Fibroblast of lung (primary cell): Measurements from ENCODE around the gene TBL3.
"Not testable (repeated sequence)": the region's sequence is repeated elsewhere in the genome, so short reads cannot be mapped to it uniquely, and the experiment has no call there.

Experiments
- EZH2 ChIP-seq: IDR thresholded peaks from 2 replicates; pipeline ENCODE4 v1.5.1; 2012; ENCODE audit warnings: low read length, control low read depth, mild to moderate bottlenecking; ENCODE audit errors: missing control alignments
- TF ChIP-seq, protein P1 (sequence below), 2 donors: IDR thresholded peaks in 1 of 2; conservative IDR thresholded peaks in 1 of 2; 1 replicate in 1 of 2; 2 replicates in 1 of 2; pipeline ENCODE4 v1.5.1; 2011 to 2012; ENCODE audit warnings: low read length in 2 of 2, control low read depth in 1 of 2, inconsistent platforms in 1 of 2, low read depth in 1 of 2, mild to moderate bottlenecking in 1 of 2

DNA sequence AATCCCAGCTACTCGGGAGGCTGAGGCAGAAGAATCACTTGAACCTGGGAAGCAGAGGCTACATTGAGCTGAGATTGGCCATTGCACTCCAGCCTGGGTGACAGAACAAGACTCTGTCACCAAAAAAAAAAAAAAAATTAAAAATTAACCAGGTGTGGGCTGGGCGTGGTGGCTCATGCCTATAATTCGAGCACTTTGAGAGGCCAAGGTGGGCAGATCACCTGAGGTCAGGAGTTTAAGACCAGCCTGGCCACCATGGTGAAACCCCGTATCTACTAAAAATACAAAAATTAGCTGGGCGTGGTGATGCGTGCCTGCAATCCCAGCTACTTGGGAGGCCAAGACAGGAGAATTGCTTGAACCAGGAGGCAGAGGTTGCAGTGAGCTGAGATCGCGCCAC lies 32.0 kb upstream of the TBL3 start:
- TF ChIP-seq, protein P1, sequence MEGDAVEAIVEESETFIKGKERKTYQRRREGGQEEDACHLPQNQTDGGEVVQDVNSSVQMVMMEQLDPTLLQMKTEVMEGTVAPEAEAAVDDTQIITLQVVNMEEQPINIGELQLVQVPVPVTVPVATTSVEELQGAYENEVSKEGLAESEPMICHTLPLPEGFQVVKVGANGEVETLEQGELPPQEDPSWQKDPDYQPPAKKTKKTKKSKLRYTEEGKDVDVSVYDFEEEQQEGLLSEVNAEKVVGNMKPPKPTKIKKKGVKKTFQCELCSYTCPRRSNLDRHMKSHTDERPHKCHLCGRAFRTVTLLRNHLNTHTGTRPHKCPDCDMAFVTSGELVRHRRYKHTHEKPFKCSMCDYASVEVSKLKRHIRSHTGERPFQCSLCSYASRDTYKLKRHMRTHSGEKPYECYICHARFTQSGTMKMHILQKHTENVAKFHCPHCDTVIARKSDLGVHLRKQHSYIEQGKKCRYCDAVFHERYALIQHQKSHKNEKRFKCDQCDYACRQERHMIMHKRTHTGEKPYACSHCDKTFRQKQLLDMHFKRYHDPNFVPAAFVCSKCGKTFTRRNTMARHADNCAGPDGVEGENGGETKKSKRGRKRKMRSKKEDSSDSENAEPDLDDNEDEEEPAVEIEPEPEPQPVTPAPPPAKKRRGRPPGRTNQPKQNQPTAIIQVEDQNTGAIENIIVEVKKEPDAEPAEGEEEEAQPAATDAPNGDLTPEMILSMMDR (conservative IDR thresholded peaks at IDR 0.05 in 1 of 2, IDR thresholded peaks at IDR 0.05 in 1 of 2; ENCODE audit: low read depth in 1 of 2, low read length in 2 of 2) = not testable (repeated sequence)
- not testable (repeated sequence) for TF ChIP-seq EZH2
